PFSK-1 (cell line): Measurements from ENCODE around the gene RET.

Experiments used
- FOXP2 ChIP-seq: optimal IDR thresholded peaks from 2 replicates; pipeline ENCODE3; 2011; ENCODE audit warnings: borderline replicate concordance, control low read depth, inconsistent platforms; ENCODE audit not compliant: insufficient read depth; ENCODE audit errors: extremely low read length, extremely low read depth
- POLR2AphosphoS5 ChIP-seq: IDR thresholded peaks from 2 replicates; pipeline ENCODE4 v1.6.1; 2012; ENCODE audit warnings: low read depth, mild to moderate bottlenecking, control low read depth, low read length, moderate library complexity
- REST ChIP-seq, 2 experiments: IDR thresholded peaks; 2 replicates each; pipeline versions ENCODE4 v1.6.1 to v1.8.0; 2011 to 2012; ENCODE audit warnings: low read depth in 2 of 2, low read length in 2 of 2, control low read depth in 1 of 2, inconsistent platforms in 1 of 2, mild to moderate bottlenecking in 1 of 2, moderate library complexity in 1 of 2; ENCODE audit not compliant: insufficient read depth in 1 of 2
- SIN3A ChIP-seq: IDR thresholded peaks from 2 replicates; pipeline ENCODE4 v1.6.1; 2012; ENCODE audit warnings: mild to moderate bottlenecking, low read length, moderate library complexity, borderline replicate concordance; ENCODE audit not compliant: insufficient read depth
- TAF1 ChIP-seq: IDR thresholded peaks from 2 replicates; pipeline ENCODE4 v1.6.1; 2012; ENCODE audit warnings: low read length, control low read depth, borderline replicate concordance; ENCODE audit not compliant: insufficient read depth

The RET gene

GRCh38 chr10:43114088-43114742 lies 37.3 kb downstream of the RET start:
- TF ChIP-seq FOXP2 (no peak), TAF1 (no peak), POLR2AphosphoS5 (no peak), SIN3A (no peak), REST (IDR thresholded peaks at IDR 0.05; ENCODE audit: insufficient read depth in 1 of 2, low read depth in 2 of 2, low read length in 2 of 2) (no peak)

DNA sequence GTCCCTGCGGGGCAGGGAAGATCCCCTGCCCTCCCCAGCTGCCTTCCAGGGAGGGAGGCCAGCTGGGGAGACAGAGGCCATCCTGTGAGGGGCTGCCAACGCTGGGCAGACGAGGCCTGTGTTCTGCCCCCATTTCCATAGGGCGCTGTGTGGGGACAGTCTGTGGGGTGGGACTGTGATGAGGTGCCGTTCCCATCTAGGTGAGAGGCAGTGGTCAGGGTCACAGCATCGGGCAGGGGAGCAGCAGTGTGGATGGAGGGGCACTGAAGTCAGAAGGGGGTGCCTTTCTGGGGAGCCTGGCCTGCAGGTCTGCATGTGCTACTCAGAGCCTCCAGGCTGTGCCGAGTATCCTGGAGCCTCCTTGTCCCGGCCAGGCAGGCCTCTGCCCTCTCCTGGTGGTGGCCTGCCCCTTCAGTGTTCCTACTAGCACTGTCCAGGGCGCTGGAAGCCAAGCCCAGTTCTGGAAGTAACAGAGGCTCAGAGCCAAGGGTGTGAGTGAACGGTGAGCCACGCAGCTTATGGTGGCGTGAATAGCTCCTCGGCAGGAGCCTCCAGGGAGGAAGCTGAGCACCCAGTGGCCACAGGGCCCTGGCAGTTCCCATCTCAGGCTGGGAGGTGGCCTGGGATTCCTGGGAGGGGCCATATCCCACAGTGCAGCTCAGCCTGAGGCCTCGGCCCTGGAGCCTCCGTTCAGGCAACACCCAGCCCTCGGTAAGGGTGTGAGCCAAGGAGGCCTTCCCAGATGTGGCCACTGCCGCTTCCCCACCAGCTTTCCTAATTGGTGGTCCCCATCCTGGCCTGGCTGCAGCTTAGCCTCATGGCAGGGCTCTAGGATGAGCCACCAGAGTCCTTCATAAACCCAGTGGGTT lies 38.1 kb downstream of the RET start:
- TF ChIP-seq TAF1 (no peak), FOXP2 (no peak), SIN3A (no peak), REST (IDR thresholded peaks at IDR 0.05; ENCODE audit: insufficient read depth in 1 of 2, low read depth in 2 of 2, low read length in 2 of 2) (no peak), POLR2AphosphoS5 (no peak)

GRCh38 chr10:43115881-43116595 lies 39.2 kb downstream of the RET start:
- no peak for TF ChIP-seq FOXP2
- no peak for TF ChIP-seq SIN3A
- TF ChIP-seq REST (IDR thresholded peaks at IDR 0.05; ENCODE audit: insufficient read depth in 1 of 2, low read depth in 2 of 2, low read length in 2 of 2), result no peak
- no peak for TF ChIP-seq POLR2AphosphoS5
- no peak for TF ChIP-seq TAF1

- no peak for TF ChIP-seq POLR2AphosphoS5
These were observed 39.7 kb downstream of the RET start for GRCh38 chr10:43116596-43116995.

GRCh38 chr10:43117031-43117776 lies 40.3 kb downstream of the RET start:
- TF ChIP-seq POLR2AphosphoS5 (no peak), TAF1 (no peak), REST (IDR thresholded peaks at IDR 0.05; ENCODE audit: insufficient read depth in 1 of 2, low read depth in 2 of 2, low read length in 2 of 2) (no peak), SIN3A (no peak), FOXP2 (no peak)
